ENCODE results near the gene FBXL16.
"Not testable (repeated sequence)": the region's sequence is repeated elsewhere in the genome, so short reads cannot be mapped to it uniquely, and the experiment has no call there.

The FBXL16 gene

DNA sequence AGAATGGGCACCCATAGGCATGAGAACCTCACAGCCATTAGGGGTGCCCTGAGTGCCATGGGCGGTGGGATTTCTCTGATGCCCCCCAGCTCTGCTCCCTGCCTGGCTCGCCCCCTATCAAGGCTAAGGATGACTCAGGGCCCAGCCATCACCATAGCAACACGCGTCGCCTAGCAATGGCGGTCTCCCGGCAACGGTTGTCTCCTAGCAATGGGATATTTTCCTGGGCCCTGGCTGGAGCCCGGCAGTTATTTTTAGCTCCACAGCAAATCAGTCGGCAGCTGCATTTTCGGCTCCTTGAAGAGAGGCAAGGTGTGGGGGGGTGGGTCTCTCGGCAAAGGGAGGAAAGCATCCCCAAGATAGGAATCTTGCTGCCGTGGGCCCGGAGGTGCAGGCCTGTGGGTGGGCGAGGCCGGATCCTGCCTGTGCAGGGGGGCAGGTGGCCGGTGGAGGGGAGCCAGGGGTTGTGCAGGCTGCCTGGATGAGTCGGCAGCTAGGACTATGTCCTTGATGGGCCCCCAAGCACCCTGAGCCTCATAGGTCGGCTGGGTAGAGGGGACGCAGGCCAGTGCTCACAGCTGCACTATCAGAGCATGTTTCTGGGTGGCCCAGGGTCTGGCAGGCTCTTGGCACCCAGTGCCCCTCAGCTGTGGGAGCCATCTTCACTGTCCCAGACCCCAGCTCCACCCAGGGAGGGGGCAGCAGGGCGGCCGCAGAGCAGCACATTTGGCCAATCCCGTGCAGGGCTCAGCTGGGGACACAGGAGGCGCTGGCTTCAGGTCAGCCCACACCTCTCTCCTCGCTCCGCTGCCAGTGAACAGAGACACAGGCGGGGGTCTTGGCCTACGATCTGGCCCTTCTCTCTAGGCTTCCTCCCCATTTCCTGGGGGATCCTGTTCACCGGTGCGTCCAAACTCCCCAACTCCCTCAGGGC lies 4.2 kb upstream of the FBXL16 start:
- no peak for DNase-seq

DNA sequence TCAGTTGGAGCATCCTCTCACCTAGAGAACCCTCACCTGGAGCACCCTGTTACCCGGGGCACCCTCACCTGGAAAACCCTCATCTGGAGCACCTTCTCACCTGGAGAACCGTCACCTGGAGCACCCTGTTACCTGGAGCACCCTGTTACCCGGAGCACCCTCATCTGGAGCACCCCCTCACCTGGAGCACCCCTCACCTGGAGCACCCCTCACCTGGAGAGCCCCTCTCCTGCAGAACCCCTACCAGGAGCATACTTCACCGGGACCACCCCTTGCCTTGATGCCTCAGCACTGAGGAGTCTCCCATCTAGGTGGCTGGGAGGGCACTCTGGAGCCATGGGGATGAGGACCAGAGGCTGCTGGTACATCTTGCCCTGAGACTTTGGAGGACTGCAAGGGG lies 3.4 kb upstream of the FBXL16 start:
- no peak for DNase-seq

DNA sequence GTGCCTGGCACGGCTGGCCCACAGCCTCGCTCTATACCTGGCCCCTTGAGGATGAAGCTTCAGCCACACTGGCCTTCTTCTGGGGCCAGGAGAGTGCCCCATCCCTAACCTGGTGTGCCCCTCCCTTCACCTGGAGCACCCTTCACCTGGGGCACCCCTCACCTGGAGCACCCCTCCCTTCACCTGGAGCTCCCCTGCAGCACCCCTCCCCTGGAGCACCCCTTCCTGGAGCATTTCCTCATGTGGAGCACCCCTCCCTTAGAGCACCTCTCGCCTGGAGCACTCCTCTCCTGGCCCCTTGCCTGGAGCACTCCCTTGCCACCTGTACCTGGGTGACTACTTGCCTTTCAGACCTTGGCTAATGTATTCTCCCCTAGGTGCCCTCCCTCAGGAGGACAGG lies 2.4 kb upstream of the FBXL16 start:
- no peak for DNase-seq

DNA sequence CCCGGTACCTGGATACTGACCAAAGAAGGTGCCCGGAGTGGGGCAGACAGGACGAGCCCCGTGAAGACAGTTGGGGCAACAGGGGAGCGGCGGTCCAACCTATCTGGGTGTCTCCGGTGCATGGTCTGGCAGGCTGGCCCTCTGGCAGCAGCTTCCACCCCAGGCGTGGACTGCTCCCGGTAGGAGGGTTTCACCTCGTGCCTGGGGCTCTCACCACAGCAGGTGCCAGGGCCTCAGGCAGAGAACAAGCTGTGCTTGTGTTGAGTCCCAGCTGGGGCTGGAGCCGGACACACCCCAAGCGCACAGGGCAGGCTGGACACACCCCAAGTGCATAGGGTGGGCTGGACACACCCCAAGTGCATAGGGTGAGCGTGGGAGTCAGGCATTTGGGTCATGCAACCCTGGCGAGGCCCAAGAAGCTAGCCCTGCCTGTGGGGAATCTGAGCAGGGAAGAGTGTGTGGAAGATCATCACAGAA lies 1.5 kb upstream of the FBXL16 start:
- DNase-seq: no peak

DNA sequence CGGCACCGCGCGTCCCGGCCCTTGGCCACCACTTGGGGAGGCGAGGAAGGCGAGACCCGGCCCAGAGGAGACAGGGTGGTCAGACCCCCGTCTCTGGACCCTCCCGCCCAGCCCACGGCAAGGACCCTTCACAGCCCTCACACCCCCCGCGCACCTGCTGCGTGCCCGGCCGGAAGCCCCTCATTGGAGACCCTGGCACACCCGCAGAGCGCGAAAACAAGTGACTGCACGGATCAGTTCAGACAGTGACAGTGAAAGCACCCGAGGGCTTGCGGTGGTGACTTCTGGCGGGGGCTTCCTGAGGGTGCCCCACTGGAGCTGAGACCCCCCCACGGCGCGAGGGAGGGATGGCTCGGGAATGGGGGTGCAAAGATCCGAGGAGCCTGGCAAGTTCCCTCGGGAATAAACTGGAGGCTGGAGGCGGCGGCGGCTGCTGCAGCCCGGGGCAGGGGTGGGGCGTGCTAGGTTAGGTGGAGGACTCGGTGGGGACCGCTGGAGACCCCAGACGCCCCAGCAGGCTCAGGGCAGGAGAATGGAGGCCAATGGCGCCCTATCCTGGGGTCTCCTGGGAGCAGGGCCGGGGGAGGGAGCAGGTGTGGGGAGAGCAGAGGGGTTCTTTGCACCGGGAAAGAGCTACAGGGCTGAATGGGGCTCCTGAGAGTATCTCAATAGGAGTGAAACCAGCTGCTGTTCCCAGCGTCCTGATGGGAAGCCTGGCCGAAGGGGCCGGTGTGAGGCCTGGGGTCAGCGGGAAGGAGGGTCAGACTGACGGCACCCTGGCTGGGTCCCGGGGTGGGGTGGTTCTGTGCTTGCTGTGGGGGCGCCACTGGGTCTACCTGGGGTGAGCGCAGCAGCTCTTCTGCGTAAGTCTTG lies 824 bp upstream of the FBXL16 start:
- no peak for DNase-seq

DNA sequence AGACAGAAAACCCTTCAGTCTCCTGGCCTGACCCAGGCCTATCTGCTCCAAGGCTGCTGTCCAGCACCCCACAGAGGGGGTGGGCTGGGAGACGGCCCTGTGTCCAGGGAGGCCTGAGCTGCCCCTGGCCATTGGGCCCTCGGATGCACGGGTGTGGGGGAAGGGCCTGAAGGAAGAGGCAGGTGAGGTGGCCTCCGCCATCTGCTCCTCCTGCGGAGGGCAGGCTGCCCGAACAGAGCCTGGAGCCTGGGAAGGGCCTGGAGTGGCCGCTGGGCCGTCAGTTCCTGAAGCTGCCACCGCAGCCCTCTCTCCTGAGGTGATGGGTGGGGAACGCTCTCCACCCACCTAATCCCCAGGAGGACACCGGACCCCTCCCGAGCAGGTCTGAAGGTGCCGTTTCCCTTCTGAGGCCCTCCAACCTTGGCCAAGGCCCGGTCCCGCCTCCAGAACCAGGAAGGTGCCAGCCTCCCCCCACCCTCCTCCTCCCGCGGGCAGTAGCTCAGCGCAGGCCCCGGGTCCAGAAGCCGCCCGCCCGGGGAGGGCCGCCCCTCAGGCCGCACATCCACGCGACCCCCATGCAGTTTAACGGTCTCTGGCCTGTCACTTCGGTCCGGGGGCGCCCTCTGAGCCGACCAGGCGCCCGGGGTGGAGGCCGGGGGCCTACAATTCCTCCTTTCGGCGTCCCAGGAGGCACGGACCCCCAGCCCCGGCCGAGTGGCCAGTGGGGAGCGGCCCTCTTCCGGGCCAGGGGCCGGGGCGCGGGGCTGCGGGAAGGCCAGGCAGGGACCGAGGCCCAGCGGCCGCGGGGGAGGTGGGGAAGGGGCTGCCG lies 835 bp downstream of the FBXL16 start:
- DNase-seq: no peak

DNA sequence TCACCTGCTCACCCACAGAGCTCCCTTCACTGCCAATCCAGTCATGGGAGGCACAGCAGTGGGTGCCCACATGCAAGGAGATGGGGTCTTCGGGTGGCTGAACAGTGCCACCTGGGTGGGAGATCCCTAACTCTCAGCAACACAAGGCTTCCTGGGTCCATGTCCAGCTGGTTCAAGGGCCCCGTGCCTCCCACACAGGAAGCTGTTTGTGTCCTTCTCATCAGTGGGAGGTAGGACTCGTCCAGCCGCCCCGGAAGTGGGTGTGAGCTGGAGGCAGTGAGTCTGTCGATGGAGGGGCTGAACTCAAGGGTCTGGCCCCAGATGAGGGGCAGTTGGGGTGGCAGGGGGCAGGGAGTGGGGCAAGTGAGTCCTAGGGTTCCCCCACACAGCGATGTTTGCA lies 1.6 kb downstream of the FBXL16 start:
- no peak for DNase-seq

DNA sequence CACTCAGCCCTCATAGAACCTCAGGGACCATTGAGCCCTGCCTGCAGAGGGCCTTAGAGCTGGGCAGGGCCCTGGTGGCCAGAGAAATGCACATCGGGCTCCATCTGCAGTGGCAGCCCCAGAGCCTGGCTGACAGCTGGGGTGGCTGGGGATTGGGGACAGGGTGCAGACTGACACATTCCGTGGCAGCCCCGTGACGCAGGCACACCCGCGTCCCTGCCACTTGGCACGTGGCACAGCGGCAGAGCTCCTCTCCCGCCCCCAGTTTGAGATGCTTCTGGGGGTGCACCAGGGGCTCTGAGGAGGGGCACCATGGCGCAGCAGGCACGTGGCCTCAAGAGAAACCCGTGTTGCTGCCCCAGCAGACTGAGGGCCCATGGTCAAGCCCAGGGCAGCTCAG lies 2.2 kb downstream of the FBXL16 start:
- no peak for DNase-seq

DNA sequence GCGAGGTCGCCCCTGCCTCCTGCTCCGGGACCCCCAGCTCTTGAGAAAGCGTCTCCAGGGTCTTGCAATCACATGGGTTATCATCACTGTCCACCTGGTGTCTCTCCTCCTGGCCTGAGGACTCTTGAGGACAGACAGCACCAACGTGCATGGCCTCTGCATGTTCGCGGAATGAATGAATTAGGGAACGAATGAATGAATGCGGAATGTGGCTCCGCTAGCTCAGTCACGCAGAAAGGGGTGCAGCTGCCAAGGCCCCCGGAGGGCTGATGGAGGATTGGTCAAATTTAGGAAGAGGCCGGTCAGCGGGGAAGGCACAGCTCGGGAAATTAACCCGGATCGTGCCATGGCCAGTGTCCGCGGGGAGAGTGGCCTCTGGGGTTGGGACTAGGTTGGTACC lies 3.3 kb downstream of the FBXL16 start:
- no peak for DNase-seq

DNA sequence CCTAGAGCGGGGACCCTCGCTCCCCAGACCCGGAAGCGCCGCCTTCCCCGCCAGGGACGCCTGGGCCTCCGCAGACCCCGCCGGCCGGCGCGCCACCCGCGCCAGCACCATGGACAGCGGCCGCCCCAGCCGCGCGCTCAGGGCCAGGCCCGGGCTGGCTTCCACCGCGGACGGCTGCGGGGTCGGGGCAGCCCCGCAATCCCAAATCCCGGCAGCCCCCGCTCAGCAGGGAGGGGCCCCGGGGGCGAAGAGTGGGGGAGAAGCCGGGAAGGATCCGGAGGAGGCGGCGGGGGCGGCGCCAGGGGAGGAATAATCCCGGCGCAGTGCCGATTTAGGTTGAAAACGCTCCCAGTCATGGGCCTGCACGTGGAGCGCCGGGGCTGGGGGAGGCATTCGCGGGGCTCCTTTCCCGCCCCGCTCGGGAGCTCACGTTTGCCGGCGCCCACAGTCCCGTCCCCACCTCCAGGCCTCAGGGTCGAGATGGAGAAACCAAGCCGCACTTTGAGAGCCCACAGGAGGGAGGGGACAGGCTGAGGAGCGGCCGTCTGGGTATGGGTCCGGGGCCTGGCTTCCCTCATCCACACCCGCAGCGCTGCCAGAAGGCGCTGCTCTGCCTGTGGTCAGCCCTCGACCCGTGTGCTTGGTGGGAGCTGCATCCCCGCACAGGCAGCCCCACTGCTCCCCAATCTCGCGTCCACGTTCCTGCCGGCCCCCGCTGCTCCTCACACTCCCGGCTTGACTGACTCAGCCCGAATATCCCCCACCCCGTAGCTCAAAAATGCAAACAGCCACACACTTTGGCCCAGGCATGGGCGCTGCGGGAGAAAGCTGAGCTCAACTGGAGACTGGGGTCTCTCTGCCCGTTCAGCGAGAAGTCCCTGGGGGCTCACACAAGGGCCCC lies 4.7 kb downstream of the FBXL16 start:
- DNase-seq: peak; percentile 40

DNA sequence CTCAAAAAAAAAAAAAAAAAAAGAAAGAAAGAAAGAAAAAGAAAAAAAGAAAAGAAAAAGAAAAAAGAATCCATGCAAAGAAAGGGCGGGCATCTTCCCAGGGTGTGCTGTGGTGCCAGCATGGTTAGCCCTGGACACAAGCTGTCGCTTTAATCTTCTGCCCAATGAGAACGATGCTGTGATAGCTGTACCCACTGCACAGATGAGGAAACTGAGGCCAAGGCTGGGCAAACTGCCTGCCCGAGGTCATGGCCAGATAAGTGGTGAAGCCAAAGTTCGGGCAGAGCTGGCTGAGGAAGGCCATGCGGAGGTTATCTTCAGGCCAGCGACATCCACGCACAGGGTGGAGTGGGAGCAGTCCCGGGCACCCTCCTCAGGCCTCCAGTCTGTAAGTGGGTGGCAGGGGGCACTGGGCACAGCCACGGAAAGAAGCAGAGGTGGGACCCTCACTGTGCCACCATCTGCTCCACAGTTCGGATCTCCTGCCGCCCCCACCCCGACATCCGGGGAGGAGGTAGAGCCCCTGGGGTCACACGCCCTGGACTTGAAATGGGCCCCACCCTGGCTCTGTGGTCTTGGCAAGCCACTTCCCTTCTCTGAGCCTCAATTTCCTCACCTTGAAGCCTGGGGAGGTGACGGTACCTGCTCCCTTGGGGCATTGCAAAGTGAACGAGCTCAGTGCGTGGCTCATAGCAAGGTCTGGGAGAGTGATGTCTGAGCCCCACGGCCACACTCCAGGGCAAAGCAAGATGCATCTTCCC lies 6.5 kb downstream of the FBXL16 start:
- no peak for DNase-seq

DNA sequence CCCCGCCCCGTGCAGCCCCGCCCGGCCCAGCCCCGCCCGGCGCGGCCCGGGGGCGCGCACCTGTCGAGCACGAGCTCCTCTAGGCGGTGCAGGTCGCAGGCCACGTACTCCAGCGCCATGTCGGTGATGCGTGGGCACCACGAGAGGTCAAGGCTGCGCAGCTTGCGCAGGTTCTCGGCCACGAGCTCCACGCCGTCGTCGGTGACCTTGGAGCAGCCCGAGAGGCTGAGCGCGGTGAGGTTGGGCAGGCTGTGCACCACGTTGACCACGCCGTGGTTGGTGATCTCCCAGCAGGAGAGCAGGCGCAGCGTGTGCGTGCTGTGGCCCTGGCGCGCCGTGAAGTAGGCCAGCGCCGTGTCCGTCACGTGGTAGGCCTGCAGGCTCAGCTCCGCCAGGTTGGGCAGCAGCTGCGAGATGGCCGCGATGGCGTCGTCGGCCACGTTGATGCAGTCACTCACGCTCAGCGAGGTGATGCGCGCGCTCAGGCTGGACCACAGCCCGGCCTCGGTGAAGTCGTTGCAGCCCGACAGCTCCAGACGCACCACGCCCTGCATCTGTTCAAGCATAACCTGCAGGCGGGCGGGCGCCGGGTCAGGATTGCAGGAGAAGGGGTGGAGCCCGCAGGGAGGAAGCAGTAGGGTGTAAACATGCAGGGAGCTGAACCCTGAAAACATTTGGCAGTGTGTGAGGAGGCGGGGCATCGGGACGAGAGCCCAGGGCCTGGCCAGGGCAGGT lies 10.1 kb downstream of the FBXL16 start:
- peak; percentile 73 for DNase-seq

DNA sequence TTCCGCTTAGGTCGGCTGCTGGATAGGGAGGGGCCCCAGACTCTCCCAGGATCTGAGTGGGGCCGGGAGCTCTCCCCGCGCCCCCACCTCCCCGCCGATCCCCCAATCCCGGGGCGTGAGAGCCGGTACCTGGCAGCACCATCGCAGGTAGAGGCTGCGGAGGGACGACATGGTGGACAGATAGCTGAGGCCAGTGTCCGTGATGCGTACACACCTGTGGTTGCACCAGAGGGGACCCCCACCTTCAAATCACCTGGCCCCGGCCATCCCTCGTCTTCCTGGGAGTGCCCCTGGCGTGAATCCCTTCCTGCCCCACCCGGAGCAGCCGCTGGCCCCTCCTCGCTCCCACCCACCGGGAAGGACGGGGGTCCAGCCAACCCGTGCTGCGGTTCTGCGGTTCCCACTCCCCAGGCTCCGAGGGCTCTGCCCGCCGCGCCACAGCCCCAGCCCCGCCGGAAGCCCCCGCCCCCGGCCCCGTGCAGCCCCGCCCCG lies 10.7 kb downstream of the FBXL16 start:
- DNase-seq: no peak

DNA sequence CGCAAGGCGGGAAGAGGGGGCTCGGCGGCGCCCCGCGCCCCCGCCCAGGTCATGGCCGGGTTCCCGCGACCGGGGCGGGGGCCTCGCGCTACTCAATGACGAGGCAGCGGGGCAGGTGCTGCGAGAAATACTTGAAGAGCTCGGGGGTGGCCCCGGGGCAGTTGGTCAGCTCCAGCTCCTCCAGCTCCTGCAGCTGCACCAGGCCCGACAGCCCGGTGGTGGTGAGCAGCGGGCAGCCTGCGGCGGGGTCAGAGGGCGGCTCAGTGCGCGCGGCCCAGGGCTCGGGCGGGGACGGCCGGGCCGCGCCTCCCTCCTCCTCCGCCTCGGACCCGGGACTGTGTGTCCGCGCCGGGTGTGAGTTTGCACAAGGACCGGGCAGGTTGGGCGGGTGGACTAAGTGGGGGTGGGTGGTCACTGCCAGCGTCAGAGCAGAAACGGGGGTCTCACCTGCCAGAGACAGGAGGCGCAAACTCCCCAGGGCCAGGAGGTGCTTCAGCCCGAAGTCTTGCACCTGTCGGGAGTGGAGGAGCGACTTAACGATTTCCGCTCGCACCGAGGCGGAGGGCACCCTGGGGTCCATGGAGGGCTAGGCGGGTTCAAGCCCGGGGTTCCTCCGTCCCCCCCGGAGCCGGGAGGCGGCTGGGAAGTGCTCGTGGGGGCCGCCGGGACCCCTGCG lies 11.3 kb downstream of the FBXL16 start:
- no peak for DNase-seq

DNA sequence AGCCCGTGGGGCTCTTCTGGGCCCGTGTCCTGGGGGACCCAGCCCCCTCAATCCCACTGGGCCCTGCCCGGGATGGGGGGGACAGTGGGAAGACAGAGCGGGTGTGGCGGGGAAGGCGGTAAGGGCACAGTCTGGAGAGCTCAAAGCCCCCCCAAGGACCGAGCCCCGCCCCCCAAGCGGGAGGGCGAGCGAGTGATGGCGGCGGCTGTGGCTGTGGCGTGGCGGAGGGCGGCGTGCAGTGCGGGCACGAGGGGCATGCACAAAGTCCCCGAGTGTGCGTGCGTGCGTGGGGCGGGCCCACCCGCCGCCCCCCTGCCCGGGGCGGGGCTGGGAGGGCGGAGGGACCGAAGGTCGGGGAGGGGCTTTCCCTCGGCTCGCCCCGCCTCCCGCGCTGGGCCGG lies 11.8 kb downstream of the FBXL16 start:
- DNase-seq: no peak

DNA sequence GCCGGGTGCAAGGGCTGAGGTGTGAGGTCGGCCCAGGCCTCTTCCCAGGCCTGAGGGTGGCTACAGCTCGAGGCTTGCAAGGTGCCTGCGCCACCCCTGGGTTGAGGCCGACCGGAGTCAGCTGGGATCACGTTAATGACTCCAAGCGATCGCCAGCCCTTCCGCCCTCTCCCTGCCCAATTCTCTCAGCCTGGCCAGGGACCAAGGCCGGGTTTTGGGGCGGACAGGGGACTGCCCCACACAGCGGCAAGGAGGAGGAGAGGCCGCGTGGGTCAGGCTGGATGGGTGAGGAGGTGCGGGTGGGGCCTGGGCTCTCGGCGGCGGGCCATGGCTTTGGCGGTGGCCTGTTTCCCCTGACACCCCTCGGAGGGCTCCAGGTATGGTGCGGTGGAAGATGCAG lies 12.2 kb downstream of the FBXL16 start:
- no peak for DNase-seq

DNA sequence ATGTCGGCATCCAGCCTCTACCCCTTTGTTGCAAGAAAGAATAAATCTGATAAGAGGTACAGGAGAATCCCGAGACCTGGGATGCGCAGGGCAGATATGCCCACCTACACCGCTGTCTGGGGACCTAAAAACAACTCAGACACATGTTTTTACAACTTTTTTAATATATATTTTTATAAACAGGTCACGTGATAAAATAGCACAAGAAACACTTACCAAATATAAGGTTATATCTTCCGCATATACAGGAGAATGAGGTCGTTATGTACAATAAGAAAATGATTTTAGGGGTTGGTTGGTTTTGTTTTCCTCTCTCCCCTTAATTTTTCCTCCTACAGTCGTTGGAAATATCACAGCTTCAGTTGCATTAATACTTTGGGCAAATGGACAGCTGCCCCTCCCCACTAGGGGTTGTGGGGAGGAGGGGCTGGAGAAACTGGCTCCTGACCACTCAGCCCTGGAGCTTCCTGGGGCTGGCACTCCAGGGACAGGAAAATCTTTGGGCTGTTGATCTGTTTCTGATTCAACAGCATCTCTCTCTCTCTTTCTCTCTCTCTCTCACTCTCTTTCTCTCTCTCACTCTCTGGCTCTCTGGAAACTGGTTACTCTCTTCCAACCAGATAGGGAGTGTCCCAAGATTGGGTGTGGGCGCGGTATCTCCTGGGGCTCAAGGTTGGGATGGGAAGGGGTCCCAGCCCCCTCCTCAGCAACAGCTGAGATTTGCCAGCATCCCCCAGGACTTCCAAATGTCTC lies 13.1 kb downstream of the FBXL16 start:
- no peak for DNase-seq

DNA sequence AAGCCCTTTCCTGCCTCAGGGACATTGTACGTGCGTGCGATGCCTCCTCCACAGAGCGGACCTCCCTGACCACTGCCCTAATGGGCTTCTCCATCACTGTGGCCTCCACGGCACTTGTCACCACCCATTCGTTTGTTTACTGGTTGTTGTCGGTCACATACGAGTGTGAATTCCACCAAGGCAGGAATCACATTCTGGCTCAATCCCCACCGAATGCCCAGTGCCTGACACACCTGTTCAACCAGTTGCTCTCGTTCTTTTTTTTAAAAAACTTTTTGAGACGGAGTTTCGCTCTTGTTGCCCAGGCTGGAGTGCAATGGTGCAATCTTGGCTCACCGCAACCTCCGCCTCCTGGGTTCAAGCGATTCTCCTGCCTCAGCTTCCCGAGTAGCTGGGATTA lies 14.4 kb downstream of the FBXL16 start:
- not testable (repeated sequence) for DNase-seq

Data from activated effector memory CD4-positive, alpha-beta T cell treated with Interleukin-2 at 50 U/mL for 16 hours (primary cell).